Liver (tissue), 9 donors: Measurements from ENCODE around the gene MYO6. TPM values are rescaled to one million over a fixed set of nuclear protein-coding genes. Genes with fewer than 3 reads are reported as not detected.

Experiments
- DNase-seq: peaks from one replicate; pipeline ENCODE4 v3.0.0-alpha.2; 2017; ENCODE audit warnings: low spot score
- H3K27ac ChIP-seq, 2 donors: one replicate each; pipeline ENCODE4 v1.7.0; 2013; ENCODE audit warnings: inconsistent platforms in 2 of 2, low read length in 2 of 2, control low read depth in 1 of 2, low read depth in 1 of 2, mild to moderate bottlenecking in 1 of 2
- H3K27me3 ChIP-seq, 4 donors: one replicate each; pipeline versions ENCODE4 v1.6.1 to v1.7.0; 2013; ENCODE audit warnings: low read length in 3 of 4, inconsistent platforms in 1 of 4, mild to moderate bottlenecking in 1 of 4, moderate library complexity in 1 of 4; ENCODE audit not compliant: control insufficient read depth in 4 of 4, insufficient read depth in 4 of 4
- H3K36me3 ChIP-seq, 4 donors: one replicate each; pipeline versions ENCODE4 v1.6.1 to v1.7.0; 2013; ENCODE audit warnings: low read length in 3 of 4, mild to moderate bottlenecking in 3 of 4, low read depth in 1 of 4, moderate library complexity in 1 of 4; ENCODE audit not compliant: control insufficient read depth in 4 of 4, insufficient read depth in 3 of 4
- H3K4me1 ChIP-seq, 4 donors: one replicate each; pipeline versions ENCODE4 v1.6.1 to v1.7.0; 2013; ENCODE audit warnings: low read length in 3 of 4, mild to moderate bottlenecking in 3 of 4, moderate library complexity in 1 of 4; ENCODE audit not compliant: control insufficient read depth in 4 of 4, insufficient read depth in 4 of 4
- H3K4me3 ChIP-seq, 3 donors: one replicate each; pipeline versions ENCODE4 v1.6.1 to v1.7.0; 2013; ENCODE audit warnings: low read length in 3 of 3, control low read depth in 1 of 3, low read depth in 1 of 3, mild to moderate bottlenecking in 1 of 3
- H3K9ac ChIP-seq, 2 donors: one replicate each; pipeline ENCODE4 v1.7.0; 2013; ENCODE audit warnings: low read length in 2 of 2, mild to moderate bottlenecking in 2 of 2, moderate library complexity in 2 of 2, control low read depth in 1 of 2, low read depth in 1 of 2
- H3K9me3 ChIP-seq, 4 donors: one replicate each; pipeline versions ENCODE4 v1.6.1 to v1.7.0; 2013; ENCODE audit warnings: low read length in 3 of 4; ENCODE audit not compliant: control insufficient read depth in 4 of 4
- CTCF ChIP-seq: fragments of 150-350 bp; IDR thresholded peaks from 2 replicates; pipeline ENCODE4 v1.5.1; 2017; ENCODE audit warnings: improper control_type of control experiment, low read depth, low read length; ENCODE audit not compliant: missing input control
- EGR1 ChIP-seq, 2 donors: IDR thresholded peaks; 2 replicates each; pipeline ENCODE4 v1.6.1; 2016 to 2018; ENCODE audit warnings: antibody characterized with exemption in 2 of 2, low read depth in 2 of 2
- FOXA1 ChIP-seq: IDR thresholded peaks from 2 replicates; pipeline ENCODE4 v1.6.1; 2016; ENCODE audit warnings: antibody characterized with exemption
- FOXA2 ChIP-seq: IDR thresholded peaks from 2 replicates; pipeline ENCODE4 v1.6.1; 2016; ENCODE audit warnings: antibody characterized with exemption
- GABPA ChIP-seq, 2 donors: IDR thresholded peaks in 1 of 2; conservative IDR thresholded peaks in 1 of 2; 2 replicates each; pipeline ENCODE4 v1.6.1; 2016; ENCODE audit warnings: antibody characterized with exemption in 2 of 2, mild to moderate bottlenecking in 1 of 2, moderate library complexity in 1 of 2
- JUND ChIP-seq, 2 donors: IDR thresholded peaks; 2 replicates each; pipeline ENCODE4 v1.6.1; 2016; ENCODE audit warnings: antibody characterized with exemption in 2 of 2
- MAX ChIP-seq: IDR thresholded peaks from 2 replicates; pipeline ENCODE4 v1.6.1; 2016; ENCODE audit warnings: antibody characterized with exemption
- NR2F2 ChIP-seq: IDR thresholded peaks from 2 replicates; pipeline ENCODE4 v1.6.1; 2016; ENCODE audit warnings: antibody characterized with exemption
- SP1 ChIP-seq: IDR thresholded peaks from 2 replicates; pipeline ENCODE4 v1.6.1; 2018; ENCODE audit warnings: antibody characterized with exemption, mild to moderate bottlenecking
- YY1 ChIP-seq: IDR thresholded peaks from 2 replicates; pipeline ENCODE4 v1.6.1; 2016; ENCODE audit warnings: antibody characterized with exemption, mild to moderate bottlenecking
- ZBTB33 ChIP-seq: IDR thresholded peaks from 2 replicates; pipeline ENCODE4 v1.6.1; 2016; ENCODE audit warnings: antibody characterized with exemption
- WGBS: extraction: QIAGEN DNeasy Blood & Tissue Kit; methylation state at CpG from one replicate; pipeline ENCODE4 v1.1.7; 2013; 5-methylcytosine and 5-hydroxymethylcytosine counted together
- polyA plus RNA-seq, 2 donors: library from polyadenylated mRNA; stranded (reverse) in 1 of 2; unstranded in 1 of 2; fragments of 200-250 nt in 1 of 2; fragments of >200 nt in 1 of 2; fragmentation: Nextera tagmentation in 1 of 2; extraction: Ambion mirVana in 1 of 2; gene quantifications; one replicate each; pipeline versions ENCODE4 v1.2.1 to v1.2.3, GENCODE V29; 2013 to 2015
- total RNA-seq, 2 donors: library from RNA; depleted of rRNA; stranded (reverse); fragments of >200 nt; gene quantifications; one replicate each; pipeline ENCODE4 v1.2.3, GENCODE V29; 2014
- TF ChIP-seq, protein P1 (sequence below): IDR thresholded peaks from 2 replicates; pipeline ENCODE4 v1.6.1; 2016; ENCODE audit warnings: antibody characterized with exemption
- TF ChIP-seq, protein P2 (sequence below): IDR thresholded peaks from 2 replicates; pipeline ENCODE4 v1.6.1; 2016; ENCODE audit warnings: antibody characterized with exemption, mild to moderate bottlenecking
- donor health status: healthy.
- donor health status: healthy.
- donor health status: healthy.
- donor health status: healthy.
- donor health status: healthy.

Gene MYO6
- total and polyA plus RNA-seq, 4 donors: 6.5 to 18.3 (median 12.7) TPM

DNA sequence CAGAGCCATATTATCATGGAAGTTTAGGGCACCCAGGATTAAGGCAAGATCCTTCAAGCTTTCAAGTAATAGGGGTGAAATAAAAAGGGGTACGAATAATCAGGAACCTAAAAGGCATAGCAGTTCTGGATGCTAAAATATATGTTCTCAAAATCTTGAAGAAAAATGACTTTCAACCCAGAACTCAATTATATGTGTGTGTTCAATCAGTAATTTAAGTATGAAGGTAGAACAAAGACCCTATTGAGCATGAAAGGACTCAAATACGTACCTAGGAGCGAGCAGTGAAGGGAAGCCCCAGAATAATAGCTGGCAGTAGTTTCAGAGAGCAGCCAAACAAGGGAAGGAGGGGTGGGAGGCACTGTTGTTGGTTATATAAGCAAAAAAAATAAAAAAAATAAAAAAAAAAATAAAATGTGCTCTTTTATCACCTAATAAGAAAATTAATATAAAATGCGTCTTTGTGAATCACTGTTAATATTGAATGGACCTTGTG lies 45.4 kb downstream of the MYO6 start:
- TF ChIP-seq SP1: no peak
- TF ChIP-seq, protein P1, sequence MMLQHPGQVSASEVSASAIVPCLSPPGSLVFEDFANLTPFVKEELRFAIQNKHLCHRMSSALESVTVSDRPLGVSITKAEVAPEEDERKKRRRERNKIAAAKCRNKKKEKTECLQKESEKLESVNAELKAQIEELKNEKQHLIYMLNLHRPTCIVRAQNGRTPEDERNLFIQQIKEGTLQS: no peak
- no peak for TF ChIP-seq FOXA1
- no peak for TF ChIP-seq MAX
- TF ChIP-seq EGR1 (IDR thresholded peaks at IDR 0.05; ENCODE audit: low read depth in 2 of 2): no peak
- TF ChIP-seq GABPA (IDR thresholded peaks at IDR 0.05 in 1 of 2, conservative IDR thresholded peaks at IDR 0.05 in 1 of 2): no peak
- no peak for TF ChIP-seq JUND (IDR thresholded peaks at IDR 0.05)
- no peak for TF ChIP-seq YY1
- H3K9me3 ChIP-seq: no peaks in the 10 kb centered on the region
- peaks cover 0 to 2% (median 0%) of the 10 kb centered on the region in 4 donors for H3K4me1 ChIP-seq
- no peak overlapping the region for H3K27ac ChIP-seq
- no peaks in the 10 kb centered on the region for H3K27me3 ChIP-seq
- DNase-seq: no peak
- no peaks in the 10 kb centered on the region for H3K36me3 ChIP-seq
- no peak overlapping the region for H3K4me3 ChIP-seq
- H3K9ac ChIP-seq: no peak overlapping the region
- WGBS: 93% methylated on average over 4 of the region's 4 CpGs

GRCh38 chr6:75794954-75795739 lies 46.1 kb downstream of the MYO6 start:
- no peak for DNase-seq
- TF ChIP-seq EGR1 (IDR thresholded peaks at IDR 0.05; ENCODE audit: low read depth in 2 of 2) (no peak), NR2F2 (no peak), SP1 (no peak), GABPA (IDR thresholded peaks at IDR 0.05 in 1 of 2, conservative IDR thresholded peaks at IDR 0.05 in 1 of 2) (no peak), MAX (no peak), ZBTB33 (no peak), CTCF (no peak), JUND (IDR thresholded peaks at IDR 0.05) (no peak), FOXA1 (no peak), YY1 (no peak), FOXA2 (no peak)
- TF ChIP-seq, protein P2, sequence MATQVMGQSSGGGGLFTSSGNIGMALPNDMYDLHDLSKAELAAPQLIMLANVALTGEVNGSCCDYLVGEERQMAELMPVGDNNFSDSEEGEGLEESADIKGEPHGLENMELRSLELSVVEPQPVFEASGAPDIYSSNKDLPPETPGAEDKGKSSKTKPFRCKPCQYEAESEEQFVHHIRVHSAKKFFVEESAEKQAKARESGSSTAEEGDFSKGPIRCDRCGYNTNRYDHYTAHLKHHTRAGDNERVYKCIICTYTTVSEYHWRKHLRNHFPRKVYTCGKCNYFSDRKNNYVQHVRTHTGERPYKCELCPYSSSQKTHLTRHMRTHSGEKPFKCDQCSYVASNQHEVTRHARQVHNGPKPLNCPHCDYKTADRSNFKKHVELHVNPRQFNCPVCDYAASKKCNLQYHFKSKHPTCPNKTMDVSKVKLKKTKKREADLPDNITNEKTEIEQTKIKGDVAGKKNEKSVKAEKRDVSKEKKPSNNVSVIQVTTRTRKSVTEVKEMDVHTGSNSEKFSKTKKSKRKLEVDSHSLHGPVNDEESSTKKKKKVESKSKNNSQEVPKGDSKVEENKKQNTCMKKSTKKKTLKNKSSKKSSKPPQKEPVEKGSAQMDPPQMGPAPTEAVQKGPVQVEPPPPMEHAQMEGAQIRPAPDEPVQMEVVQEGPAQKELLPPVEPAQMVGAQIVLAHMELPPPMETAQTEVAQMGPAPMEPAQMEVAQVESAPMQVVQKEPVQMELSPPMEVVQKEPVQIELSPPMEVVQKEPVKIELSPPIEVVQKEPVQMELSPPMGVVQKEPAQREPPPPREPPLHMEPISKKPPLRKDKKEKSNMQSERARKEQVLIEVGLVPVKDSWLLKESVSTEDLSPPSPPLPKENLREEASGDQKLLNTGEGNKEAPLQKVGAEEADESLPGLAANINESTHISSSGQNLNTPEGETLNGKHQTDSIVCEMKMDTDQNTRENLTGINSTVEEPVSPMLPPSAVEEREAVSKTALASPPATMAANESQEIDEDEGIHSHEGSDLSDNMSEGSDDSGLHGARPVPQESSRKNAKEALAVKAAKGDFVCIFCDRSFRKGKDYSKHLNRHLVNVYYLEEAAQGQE: no peak
- no peak overlapping the region for H3K4me3 ChIP-seq
- H3K9ac ChIP-seq: no peak overlapping the region
- 69% methylated on average over 6 of the region's 6 CpGs for WGBS
- H3K9me3 ChIP-seq: no peaks in the 10 kb centered on the region
- H3K36me3 ChIP-seq: no peaks in the 10 kb centered on the region
- H3K4me1 ChIP-seq: peaks cover 0 to 2% (median 0%) of the 10 kb centered on the region in 4 donors
- H3K27ac ChIP-seq: no peak overlapping the region
- no peaks in the 10 kb centered on the region for H3K27me3 ChIP-seq
